Left forelimb (tissue), 1 donor: ENCODE results near the gene RAB11FIP3.

Experiments used
- DNase-seq: peaks from one replicate; pipeline ENCODE4 v3.0.0-alpha.2; 2018; ENCODE audit warnings: low spot score

Gene RAB11FIP3

GRCh38 chr16:518858-519257 lies 93.4 kb downstream of the RAB11FIP3 start:
- no peak for DNase-seq

GRCh38 chr16:519425-519824 lies 94.0 kb downstream of the RAB11FIP3 start:
- no peak for DNase-seq

GRCh38 chr16:519841-520687 lies 94.6 kb downstream of the RAB11FIP3 start:
- DNase-seq, result no peak

- DNase-seq, result no peak
Observed at GRCh38 chr16:520847-521246, 95.4 kb downstream of the RAB11FIP3 start.

GRCh38 chr16:521381-522210 lies 96.1 kb downstream of the RAB11FIP3 start:
- DNase-seq, result no peak

- DNase-seq, result no peak
Observed at GRCh38 chr16:522320-523096, 97.1 kb downstream of the RAB11FIP3 start.

- DNase-seq, result no peak
Observed at GRCh38 chr16:523097-523741, 97.8 kb downstream of the RAB11FIP3 start.

GRCh38 chr16:524274-525040 lies 99.0 kb downstream of the RAB11FIP3 start:
- DNase-seq, result no peak

- no peak for DNase-seq
Observed at GRCh38 chr16:525123-525519, 99.7 kb downstream of the RAB11FIP3 start.

- DNase-seq, result no peak
Observed at GRCh38 chr16:525520-526180, 100.2 kb downstream of the RAB11FIP3 start.

- no peak for DNase-seq
Observed at GRCh38 chr16:526181-527014, 100.9 kb downstream of the RAB11FIP3 start.

GRCh38 chr16:527015-527903 lies 101.8 kb downstream of the RAB11FIP3 start, which contains the start of gene CAPN15:
Gene CAPN15 (plus strand): TSS chr16:527712. CDS start chr16:546839, 19,127 bp downstream.
- DNase-seq, result peak; percentile 94

GRCh38 chr16:528111-529011 lies 102.9 kb downstream of the RAB11FIP3 start:
- no peak for DNase-seq

- DNase-seq, result no peak
Observed at GRCh38 chr16:529012-529575, 103.6 kb downstream of the RAB11FIP3 start.

GRCh38 chr16:530111-530817 lies 104.8 kb downstream of the RAB11FIP3 start:
- no peak for DNase-seq

- no peak for DNase-seq
Observed at GRCh38 chr16:531494-532125, 106.2 kb downstream of the RAB11FIP3 start.
